Testis (tissue), 3 donors: ENCODE results near the gene KIF3B. TPM values are rescaled to one million over a fixed set of nuclear protein-coding genes. Genes with fewer than 3 reads are reported as not detected.

ENCODE experiments used
- DNase-seq: peaks from one replicate; pipeline ENCODE4 v3.0.0-alpha.2; 2019
- H3K27ac ChIP-seq, 2 donors: fragments of 200-600 bp; sonication (generic); one replicate each; pipeline ENCODE4 v1.5.1; 2019
- H3K27me3 ChIP-seq: fragments of 200-600 bp; sonication (generic); one replicate; pipeline ENCODE4 v1.5.1; 2019
- H3K36me3 ChIP-seq: fragments of 200-600 bp; sonication (generic); one replicate; pipeline ENCODE4 v1.5.1; 2017; ENCODE audit warnings: low read depth; ENCODE audit errors: missing control alignments
- H3K4me1 ChIP-seq: fragments of 200-600 bp; sonication (generic); one replicate; pipeline ENCODE4 v1.5.1; 2019
- H3K4me3 ChIP-seq, 2 donors: fragments of 200-600 bp; sonication (generic); one replicate each; pipeline ENCODE4 v1.5.1; 2017 to 2019
- H3K9me3 ChIP-seq: fragments of 200-600 bp; sonication (generic); one replicate; pipeline ENCODE4 v1.5.1; 2017
- CTCF ChIP-seq, 3 experiments: fragments of 450-650 bp in 2 of 3; fragments of 200-600 bp in 1 of 3; sonication (generic) in 1 of 3; IDR thresholded peaks; one replicate each; pipeline ENCODE4 v1.5.1; 2016 to 2019; ENCODE audit warnings: antibody characterized with exemption in 3 of 3, mild to moderate bottlenecking in 2 of 3, moderate library complexity in 1 of 3
- POLR2A ChIP-seq: fragments of 450-650 bp; IDR thresholded peaks from one replicate; pipeline ENCODE4 v1.6.1; 2017; ENCODE audit warnings: antibody characterized with exemption, mild to moderate bottlenecking, moderate library complexity
- WGBS, 2 donors: methylation state at CpG; one replicate each; pipeline ENCODE4 v1.1.5; 2018; 5-methylcytosine and 5-hydroxymethylcytosine counted together
- intact Hi-C: fragments of 100-400 bp; cut with DNase I; formaldehyde crosslinking; loops from one replicate; pipeline ENCODE4 v1.15.1; 2023; ENCODE audit warnings: low total_unique reads
- polyA plus RNA-seq: library from polyadenylated mRNA; stranded (reverse); fragments of 350-450 nt; fragmentation: Illumina TruSeq; extraction: RNeasy Lipid Tissue Mini Kit (QIAGEN cat#74804); gene quantifications from one replicate; pipeline ENCODE4 v1.2.3, GENCODE V29; 2014; ENCODE audit warnings: low read depth, low replicate concordance; ENCODE audit not compliant: insufficient read depth
- total RNA-seq, 2 donors: library from RNA; depleted of rRNA; stranded (reverse); fragments of >200 nt; gene quantifications; one replicate each; pipeline ENCODE4 v1.2.3, GENCODE V29; 2016

KIF3B gene
- total and polyA plus RNA-seq, 3 donors from 2014 or later: 33.1 to 55.6 (median 41.2) TPM

DNA sequence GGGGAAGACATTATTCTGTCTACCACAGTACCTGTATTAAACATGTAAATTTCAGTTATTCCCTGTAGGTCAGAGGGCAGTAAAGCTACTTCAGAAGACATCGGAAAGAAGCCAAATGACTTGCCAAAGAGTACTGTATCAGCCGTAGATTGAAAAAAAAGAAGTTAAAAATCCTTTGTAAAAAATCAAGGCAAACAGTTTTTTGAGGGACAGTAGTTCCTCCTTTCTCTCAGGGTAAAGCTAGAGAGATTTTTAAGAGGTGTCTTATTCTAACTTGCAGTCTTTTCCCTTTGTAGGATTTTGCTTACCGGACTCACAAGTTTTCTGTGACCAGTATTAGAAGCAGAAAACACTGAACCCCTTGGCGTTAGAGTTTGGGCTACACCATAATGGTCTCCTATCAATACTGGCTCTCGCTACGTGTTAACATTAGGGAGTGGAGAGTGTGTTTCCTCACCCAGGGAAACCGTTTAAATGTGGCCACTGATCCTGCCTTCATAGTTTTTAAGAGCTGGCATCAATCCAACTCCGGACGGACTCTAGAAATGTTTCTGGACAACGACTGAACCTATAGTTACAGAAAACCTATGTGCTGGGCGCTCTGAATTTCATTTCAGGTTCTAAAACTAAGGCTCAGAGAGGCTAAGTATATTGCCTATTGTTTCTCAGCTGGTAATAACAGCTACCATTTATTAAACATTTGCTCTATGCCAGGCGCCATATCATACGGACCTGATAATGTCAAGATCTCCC lies 79.3 kb downstream of the KIF3B start:
- Histone ChIP-seq H3K4me3 (peak overlapping the region; percentile 76 to 90), H3K27me3 (no peaks in the 10 kb centered on the region), H3K9me3 (no peaks in the 10 kb centered on the region), H3K4me1 (peaks cover 5% of the 10 kb centered on the region), H3K27ac (peak overlapping the region in 1 of 2 donors; percentile 98), H3K36me3 (no peaks in the 10 kb centered on the region)
- intact Hi-C loops: no loop called here
- DNase-seq: no peak
- no peak for TF ChIP-seq POLR2A
- TF ChIP-seq CTCF (IDR thresholded peaks at IDR 0.05): no peak
- 18 to 21% methylated on average over 13 of the region's 13 CpGs for WGBS, 2 donors

- WGBS, 2 donors: 0 to 1% methylated on average over 11 of the region's 11 CpGs
- no peaks in the 10 kb centered on the region for H3K9me3 ChIP-seq
- H3K36me3 ChIP-seq: no peaks in the 10 kb centered on the region
- no peaks in the 10 kb centered on the region for H3K27me3 ChIP-seq
- peak; percentile 42 for DNase-seq
- H3K4me3 ChIP-seq: peak overlapping the region; percentile 76 to 90
- no peak for TF ChIP-seq POLR2A
- no peak for TF ChIP-seq CTCF (IDR thresholded peaks at IDR 0.05)
- H3K27ac ChIP-seq: peak overlapping the region; percentile 97 to 98
- intact Hi-C loops: no loop called here
- H3K4me1 ChIP-seq: peaks cover 5% of the 10 kb centered on the region
Observed at GRCh38 chr20:32357375-32357868, 80.0 kb downstream of the KIF3B start.

GRCh38 chr20:32357869-32358631 lies 80.6 kb downstream of the KIF3B start, which contains the start of gene ASXL1:
ASXL1 (plus strand) TSS chr20:32358331; CDS start chr20:32358776, 445 bp downstream.
- peaks cover 10% of the 10 kb centered on the region for H3K4me1 ChIP-seq
- TF ChIP-seq POLR2A (peak; percentile 9), CTCF (IDR thresholded peaks at IDR 0.05) (no peak)
- H3K36me3 ChIP-seq: no peaks in the 10 kb centered on the region
- WGBS, 2 donors: 0% methylated on average over 10 to 67 of the region's 83 CpGs
- intact Hi-C loops: no loop called here
- H3K27me3 ChIP-seq: no peaks in the 10 kb centered on the region
- peak; percentile 97 for DNase-seq
- peak within 1 kb of the TSS; percentile 97 to 98 for H3K27ac ChIP-seq
- H3K4me3 ChIP-seq: peak within 1 kb of the TSS; percentile 76 to 90
- no peaks in the 10 kb centered on the region for H3K9me3 ChIP-seq

- intact Hi-C loops: no loop called here
Observed at GRCh38 chr20:32358632-32358882, 81.1 kb downstream of the KIF3B start.

More at GRCh38 chr20:32358632-32358882, 81.1 kb downstream of the KIF3B start:
- H3K4me3 ChIP-seq: peak overlapping the region; percentile 76 to 90
- H3K4me1 ChIP-seq: peaks cover 14% of the 10 kb centered on the region
- H3K9me3 ChIP-seq: no peaks in the 10 kb centered on the region
- 0% methylated on average over 17 of the region's 35 CpGs; no CpG with 5 or more reads in 1 of the 2 donors for WGBS, 2 donors
- H3K36me3 ChIP-seq: no peaks in the 10 kb centered on the region
- no peak for TF ChIP-seq CTCF (IDR thresholded peaks at IDR 0.05)
- no peak for TF ChIP-seq POLR2A
- H3K27me3 ChIP-seq: no peaks in the 10 kb centered on the region
- DNase-seq: no peak
- peak overlapping the region; percentile 81 to 98 for H3K27ac ChIP-seq
